Measurements from ENCODE around the gene NKX1-2.
"Not testable (repeated sequence)": the region's sequence is repeated elsewhere in the genome, so short reads cannot be mapped to it uniquely, and the experiment has no call there.

The NKX1-2 gene

DNA sequence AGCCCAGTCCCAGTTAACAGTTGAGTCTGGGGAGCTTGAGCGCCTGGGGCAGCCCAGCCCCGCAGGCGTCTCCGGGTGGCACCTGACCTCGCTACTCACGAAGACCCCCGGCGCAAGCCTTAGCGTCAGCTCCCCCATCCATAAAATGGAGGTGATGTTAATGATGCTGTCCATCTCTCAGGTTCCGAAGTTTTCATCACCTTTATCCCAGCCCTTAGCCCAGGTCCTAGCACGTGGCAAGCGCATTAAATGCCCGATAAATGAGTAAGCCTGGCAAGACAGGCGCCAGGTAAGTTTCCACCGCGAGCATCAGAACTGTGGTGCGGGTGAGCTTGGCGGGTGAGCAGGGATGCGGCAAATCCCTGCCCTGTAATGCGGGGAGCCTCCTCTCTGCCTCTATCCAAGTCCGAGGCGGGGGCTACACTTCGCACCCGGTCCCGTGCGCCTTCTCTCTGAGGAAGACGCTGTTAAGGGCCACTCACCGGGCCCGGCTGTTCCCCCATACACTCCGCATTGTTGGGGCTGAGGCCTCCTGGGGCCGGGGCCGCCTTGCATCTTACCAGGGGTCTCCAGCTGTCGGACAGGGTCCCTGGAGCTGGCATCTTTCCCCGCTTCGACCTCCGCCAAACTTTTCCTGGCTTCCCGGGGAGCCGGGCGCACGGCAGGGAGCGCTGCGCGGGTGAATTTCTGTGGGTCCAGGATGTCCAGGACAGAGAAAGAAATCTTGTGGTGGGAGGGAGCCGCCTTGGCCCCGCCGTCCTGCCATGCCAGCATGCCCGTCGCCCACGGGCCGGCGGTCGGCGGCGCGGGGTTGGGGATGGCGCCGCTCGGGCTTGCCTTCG lies 444 bp downstream of the NKX1-2 start:
- no peak for DNase-seq

GRCh38 chr10:124448696-124449169 lies 1.1 kb downstream of the NKX1-2 start:
- DNase-seq: no peak

- DNase-seq: no peak
Measured at GRCh38 chr10:124447751-124448466, 1.9 kb downstream of the NKX1-2 start.

DNA sequence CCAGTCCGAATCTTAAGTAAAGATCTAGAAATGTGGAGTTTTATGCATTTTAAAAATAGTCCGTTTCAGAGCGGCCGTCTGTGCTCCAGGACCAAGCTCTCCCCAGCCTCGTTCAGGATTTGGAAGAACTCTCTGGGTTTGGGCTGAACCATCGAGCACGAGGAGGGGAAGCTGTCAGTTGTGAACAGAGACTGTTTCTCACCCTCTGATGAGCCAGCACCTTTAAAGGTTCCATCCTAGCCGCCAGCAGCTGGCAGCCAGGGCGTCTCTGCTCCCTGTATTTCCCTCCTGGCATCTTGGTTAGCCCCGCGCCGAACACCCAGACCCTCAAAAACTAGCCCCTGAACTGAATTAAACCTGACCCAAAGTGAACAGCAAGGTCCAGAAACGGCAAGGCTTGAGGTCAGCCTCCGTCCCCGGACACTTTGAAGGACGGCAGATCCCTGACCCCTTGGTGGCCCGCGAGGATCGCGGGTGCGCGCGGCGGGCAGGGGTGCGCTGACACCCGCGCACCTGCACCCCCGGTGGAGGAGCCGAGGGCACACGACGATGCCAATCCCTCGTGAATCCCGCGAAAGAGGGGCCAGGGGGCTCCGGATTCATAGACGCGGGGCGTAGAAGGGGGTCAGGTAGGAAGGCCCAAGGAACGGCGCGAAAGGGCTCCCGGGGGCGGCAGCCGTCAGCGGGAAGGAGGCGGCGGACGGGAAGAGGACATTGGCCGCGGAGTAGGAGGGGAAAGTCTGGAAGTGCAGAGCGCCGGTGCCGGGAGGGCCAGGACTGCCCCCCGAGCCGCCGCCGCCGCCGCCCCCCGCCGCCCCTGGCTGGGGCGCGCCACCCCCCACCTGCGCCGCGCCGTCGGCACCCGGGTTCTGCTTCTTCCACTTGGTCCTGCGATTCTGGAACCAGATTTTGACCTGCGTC lies 2.7 kb downstream of the NKX1-2 start:
- DNase-seq: no peak

- DNase-seq: not testable (repeated sequence)
Measured at GRCh38 chr10:124441694-124442093, 8.1 kb downstream of the NKX1-2 start.

DNA sequence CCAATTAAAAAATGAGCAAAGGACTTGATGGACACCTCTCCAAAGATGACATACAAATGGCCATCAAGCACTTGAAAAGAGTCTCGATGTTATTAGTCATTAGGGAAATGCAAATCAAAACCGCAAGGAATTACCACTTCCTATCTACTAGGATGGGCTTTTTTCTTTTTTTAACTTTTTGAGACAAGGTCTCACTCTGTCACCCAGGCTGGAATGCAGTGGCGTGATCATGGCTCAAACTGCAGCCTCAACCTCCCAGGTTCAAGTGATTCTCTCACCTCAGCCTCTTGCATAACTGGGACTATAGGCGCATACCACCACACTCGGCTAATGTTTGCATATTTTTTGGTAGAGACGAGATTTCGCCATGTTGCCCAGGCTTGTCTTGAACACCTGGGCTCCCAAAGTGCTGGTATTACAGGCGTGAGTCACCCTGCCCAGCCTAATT lies 13.6 kb downstream of the NKX1-2 start:
- no peak for DNase-seq

DNA sequence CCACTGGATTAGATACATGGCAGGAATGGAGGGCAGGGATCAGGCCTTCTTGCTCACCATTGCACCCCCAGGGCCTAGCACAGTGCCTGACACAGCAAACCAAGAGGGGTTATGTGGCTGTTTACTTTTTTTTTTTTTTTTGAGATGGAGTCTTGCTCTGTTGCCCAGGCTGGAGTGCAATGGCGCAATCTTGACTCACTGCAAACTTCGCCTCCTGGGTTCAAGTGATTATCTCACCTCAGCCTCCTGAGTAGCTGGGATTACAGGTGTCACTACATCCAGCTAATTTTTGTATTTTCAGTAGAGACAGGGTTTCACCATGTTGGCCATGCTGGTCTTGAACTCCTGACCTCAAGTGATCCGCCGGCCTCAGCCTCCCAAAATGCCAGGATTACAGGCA lies 14.2 kb downstream of the NKX1-2 start:
- DNase-seq: not testable (repeated sequence)

GRCh38 chr10:124433461-124433860 lies 16.4 kb downstream of the NKX1-2 start:
- no peak for DNase-seq

DNA sequence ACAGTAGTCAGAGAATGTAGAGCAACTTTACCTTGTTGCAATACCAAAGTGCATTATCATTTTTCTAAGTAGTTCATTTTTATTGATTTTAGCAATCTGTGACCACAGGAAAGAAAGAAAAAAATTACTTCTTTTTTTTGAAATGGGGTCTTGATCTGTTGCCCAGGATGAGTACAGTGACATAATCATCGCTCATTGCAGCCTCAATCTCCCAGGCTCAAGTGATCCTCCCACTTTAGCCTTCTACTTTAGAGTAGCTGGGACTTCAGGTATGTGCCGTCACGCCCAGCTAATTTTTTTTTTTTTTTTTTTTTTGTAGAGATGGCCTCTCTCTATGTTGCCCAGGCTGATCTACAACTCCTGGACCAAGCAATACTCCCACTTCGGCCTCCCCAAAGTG lies 19.8 kb downstream of the NKX1-2 start:
- no peak for DNase-seq

DNA sequence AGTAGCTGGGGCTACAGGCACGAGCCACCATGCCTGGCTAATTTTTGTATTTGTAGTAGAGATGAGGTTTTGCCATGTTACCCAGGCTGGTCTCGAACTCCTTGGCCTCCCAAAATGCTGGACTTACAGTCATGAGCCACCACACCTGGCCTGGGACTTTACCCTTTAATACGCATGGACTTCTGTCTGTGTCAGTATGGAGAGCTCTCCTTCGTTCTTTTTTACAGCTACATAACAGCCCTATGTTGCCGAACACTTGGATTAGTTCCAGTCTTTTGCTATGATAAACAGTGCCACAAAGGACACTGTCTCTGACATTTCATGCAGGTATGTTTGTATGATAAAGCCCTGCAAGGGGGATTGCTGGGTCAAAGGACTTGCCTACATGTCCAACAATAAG lies 20.3 kb downstream of the NKX1-2 start:
- DNase-seq: no peak

DNA sequence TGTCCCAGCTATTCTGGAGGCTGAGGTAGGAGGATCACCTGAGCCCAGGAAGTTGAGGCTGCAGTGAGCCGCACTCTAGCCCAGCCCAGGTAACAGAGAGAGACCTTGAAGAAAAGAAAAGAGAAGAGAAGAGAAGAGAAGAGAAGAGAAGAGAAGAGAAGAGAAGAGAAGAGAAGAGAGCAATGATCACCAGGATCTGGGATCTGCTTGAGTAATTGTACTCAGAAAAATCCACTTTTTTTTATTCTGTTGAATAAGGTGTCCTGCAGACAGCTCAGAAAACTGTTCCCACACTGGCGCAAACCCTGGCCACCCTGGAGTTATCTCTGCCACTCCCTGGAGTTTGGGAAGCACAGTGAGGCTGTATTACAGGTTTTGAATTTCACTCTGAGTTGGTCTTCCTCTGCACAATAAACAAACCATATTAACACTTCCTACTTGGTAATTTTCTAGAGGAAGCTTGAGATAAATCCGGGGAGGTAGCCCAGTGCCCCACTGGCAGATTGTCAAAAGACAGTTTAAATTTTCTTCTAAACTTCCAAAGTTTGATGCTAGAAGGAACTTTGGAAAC lies 21.5 kb downstream of the NKX1-2 start:
- no peak for DNase-seq

DNA sequence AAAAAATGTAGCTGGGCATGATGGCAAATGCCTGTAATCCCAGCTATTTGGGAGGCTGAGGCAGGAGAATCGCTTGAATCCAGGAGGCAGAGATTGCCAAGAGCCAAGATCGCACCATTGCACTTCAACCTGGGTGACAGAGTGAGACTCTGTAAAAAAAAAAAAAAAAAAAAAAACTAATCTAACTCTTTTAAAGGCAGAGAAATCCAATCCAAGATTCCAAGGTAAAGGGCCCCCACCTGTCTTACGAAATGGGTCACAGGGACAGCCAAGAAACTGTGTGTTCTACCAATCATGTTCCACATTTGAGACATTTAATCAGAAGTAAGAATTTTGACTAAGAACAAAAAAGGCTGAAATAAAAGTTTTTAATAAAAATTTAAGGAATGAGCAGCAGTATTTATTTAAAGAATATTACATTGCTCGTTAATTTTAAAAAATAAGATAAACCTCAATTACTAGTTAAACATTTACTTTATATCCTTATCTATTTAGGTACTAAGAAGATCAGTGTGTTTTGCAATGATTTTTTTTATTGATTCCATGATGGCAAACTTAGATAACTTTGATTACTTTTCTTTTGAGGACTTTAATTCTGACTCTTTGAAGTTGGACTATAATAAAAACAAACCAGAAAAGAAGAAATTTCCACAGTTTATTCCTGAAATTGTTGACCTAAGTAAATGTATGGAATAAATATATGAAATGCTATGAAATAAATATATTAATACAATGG lies 24.4 kb downstream of the NKX1-2 start:
- DNase-seq: no peak

DNA sequence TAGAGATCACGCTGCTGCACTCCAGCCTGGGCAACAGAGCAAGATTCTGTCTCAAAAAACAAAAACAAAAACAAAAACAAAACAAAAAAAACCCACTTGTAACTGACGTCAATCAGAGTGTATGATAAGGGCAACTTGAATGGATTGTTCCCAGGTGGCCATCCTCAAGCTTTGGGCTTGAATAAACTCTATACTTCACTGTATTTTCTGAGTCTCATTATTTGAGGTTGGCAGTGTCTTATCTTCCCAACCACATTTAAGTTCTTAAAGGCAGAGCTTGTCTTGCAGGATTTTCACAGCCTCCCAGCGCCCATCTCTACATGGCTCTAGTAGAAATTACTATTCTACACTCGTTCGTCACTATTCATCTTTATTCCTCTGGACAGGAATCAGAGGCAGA lies 26.0 kb downstream of the NKX1-2 start:
- no peak for DNase-seq

GRCh38 chr10:124422742-124423141 lies 27.1 kb downstream of the NKX1-2 start:
- no peak for DNase-seq

- no peak for DNase-seq
Measured at GRCh38 chr10:124420254-124420653, 29.6 kb downstream of the NKX1-2 start.

GRCh38 chr10:124419635-124420034 lies 30.2 kb downstream of the NKX1-2 start:
- no peak for DNase-seq

DNA sequence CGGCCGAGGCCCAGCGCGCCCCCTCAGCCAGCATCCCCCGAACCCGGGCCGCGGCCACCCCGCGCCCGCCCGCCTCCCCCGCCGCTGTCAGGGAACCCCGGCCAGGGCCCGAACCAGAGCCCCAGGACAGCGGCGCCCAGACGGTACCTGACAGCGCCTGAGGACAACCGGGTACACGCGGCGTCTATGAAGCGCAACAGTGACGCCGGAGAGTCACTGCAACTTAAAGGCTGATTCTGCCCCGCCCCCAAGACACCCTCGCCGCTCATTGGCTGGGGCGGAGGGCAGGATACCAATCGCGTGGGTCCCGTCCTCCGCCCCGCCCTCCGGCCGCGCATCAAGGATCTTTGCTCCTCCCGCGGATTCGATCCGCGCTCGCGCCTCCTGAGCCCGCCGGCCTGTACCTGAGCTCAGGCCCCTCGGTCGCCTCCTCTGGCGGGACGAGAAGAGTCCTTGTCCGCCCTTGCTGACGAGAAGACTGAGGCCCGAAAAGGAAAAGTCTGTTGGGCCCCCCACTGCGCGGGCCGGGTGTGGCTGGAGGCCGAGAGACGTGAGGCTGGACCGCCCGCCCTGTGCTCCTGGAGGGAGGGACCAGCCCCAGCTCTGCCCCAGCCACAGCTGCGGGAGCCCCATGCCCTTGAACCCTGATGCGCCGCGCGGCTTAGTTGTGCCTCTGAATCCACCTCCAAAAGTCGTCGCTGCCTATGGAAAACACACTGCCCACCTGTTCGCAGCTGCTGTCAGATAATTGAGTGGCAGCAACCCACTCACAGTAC lies 30.9 kb downstream of the NKX1-2 start, which contains the start of gene OAT:
Gene OAT (minus strand): TSS at position 198 of the 776 bp plus-strand sequence. CDS start 6,752 bp downstream, outside the sequence.
- peak; percentile 96 to 97 for DNase-seq

GRCh38 chr10:124417895-124418725 lies 31.7 kb downstream of the NKX1-2 start:
- DNase-seq: peak; percentile 20 to 49

GRCh38 chr10:124416733-124417132 lies 33.1 kb downstream of the NKX1-2 start:
- DNase-seq: no peak

DNA sequence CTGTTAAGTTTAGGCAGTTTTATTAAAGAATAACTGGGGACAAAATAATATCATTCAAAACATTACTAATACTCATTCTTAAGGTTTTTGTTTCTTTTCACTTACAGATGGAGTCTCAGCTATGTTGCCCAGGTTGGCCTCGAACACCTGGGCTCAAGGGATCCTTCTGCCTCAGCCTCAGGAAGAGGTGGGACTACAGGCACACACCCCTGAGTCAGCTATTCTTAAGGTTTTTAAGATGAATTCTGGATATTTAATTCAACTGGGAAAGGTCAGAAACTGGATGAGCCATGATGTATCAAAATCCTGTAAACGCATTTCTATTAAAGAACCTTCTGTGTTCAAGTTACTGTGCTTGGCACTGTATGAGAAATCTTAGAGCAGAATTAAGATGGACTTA lies 34.6 kb downstream of the NKX1-2 start:
- no peak for DNase-seq

All from CD4-positive, alpha-beta T cell treated with Interferon alpha-2 for 1 hour (primary cell).